NT2/D1 (cell line): ENCODE results near the gene GPC6.

Experiments
- SUZ12 ChIP-seq: IDR thresholded peaks from 2 replicates; pipeline ENCODE4 v1.6.1; 2011; ENCODE audit not compliant: insufficient read length, insufficient read depth; ENCODE audit errors: extremely low read depth
- YY1 ChIP-seq: IDR thresholded peaks from 2 replicates; pipeline ENCODE4 v1.6.1; 2011; ENCODE audit not compliant: insufficient read length, insufficient read depth

- TF ChIP-seq YY1 (no peak), SUZ12 (no peak)
Observed at GRCh38 chr13:93460005-93460404, 233.4 kb downstream of the GPC6 start.
